ENCODE data around the gene SUSD6.

Gene SUSD6

GRCh38 chr14:69572030-69572840 lies 39.2 kb upstream of the SUSD6 start:
- no peak for DNase-seq (ENCODE audit: low read depth)
- TF ChIP-seq, protein P1, sequence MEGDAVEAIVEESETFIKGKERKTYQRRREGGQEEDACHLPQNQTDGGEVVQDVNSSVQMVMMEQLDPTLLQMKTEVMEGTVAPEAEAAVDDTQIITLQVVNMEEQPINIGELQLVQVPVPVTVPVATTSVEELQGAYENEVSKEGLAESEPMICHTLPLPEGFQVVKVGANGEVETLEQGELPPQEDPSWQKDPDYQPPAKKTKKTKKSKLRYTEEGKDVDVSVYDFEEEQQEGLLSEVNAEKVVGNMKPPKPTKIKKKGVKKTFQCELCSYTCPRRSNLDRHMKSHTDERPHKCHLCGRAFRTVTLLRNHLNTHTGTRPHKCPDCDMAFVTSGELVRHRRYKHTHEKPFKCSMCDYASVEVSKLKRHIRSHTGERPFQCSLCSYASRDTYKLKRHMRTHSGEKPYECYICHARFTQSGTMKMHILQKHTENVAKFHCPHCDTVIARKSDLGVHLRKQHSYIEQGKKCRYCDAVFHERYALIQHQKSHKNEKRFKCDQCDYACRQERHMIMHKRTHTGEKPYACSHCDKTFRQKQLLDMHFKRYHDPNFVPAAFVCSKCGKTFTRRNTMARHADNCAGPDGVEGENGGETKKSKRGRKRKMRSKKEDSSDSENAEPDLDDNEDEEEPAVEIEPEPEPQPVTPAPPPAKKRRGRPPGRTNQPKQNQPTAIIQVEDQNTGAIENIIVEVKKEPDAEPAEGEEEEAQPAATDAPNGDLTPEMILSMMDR (conservative IDR thresholded peaks at IDR 0.05; ENCODE audit: control insufficient read depth, insufficient read depth, low read depth, low read length): no peak
- no peak overlapping the region for H3K4me3 ChIP-seq (ENCODE audit: control insufficient read depth, low read depth, low read length)

- TF ChIP-seq, protein P1 (conservative IDR thresholded peaks at IDR 0.05; ENCODE audit: control insufficient read depth, insufficient read depth, low read depth, low read length): no peak
- no peak for DNase-seq (ENCODE audit: low read depth)
Observed at GRCh38 chr14:69572841-69573135, 38.6 kb upstream of the SUSD6 start.

GRCh38 chr14:69573205-69573830 lies 38.1 kb upstream of the SUSD6 start:
- TF ChIP-seq, protein P1 (conservative IDR thresholded peaks at IDR 0.05; ENCODE audit: control insufficient read depth, insufficient read depth, low read depth, low read length): no peak
- DNase-seq (ENCODE audit: low read depth): no peak

More at GRCh38 chr14:69572841-69573135, 38.6 kb upstream of the SUSD6 start:
- no peak overlapping the region for H3K4me3 ChIP-seq (ENCODE audit: control insufficient read depth, low read depth, low read length)

DNA sequence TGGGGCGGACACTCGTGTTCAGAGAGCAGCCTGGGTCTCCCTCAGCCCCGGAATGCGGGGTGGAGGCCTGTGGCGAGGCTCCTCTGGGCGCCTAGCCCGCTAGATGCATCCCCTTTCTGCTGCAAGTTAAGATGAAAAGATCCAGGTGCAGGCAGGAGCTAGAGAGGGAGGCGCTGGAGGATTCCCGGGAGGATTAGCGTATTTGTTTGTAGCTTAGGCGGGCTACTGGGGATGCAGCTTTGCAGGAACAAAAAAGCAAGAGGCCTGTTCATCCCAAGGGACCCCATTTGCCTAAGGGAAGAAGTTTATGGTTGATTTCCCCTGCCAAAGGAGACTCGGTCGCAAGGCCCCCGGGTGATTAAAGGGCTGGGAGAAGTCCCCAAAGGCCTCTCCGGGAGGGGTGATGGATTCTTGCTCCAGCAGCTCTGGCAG lies 37.5 kb upstream of the SUSD6 start:
- DNase-seq (ENCODE audit: low read depth): no peak
- TF ChIP-seq, protein P1 (conservative IDR thresholded peaks at IDR 0.05; ENCODE audit: control insufficient read depth, insufficient read depth, low read depth, low read length): no peak
- H3K4me3 ChIP-seq (ENCODE audit: control insufficient read depth, low read depth, low read length): no peak overlapping the region

More at GRCh38 chr14:69573205-69573830, 38.1 kb upstream of the SUSD6 start:
- no peak overlapping the region for H3K4me3 ChIP-seq (ENCODE audit: control insufficient read depth, low read depth, low read length)

DNA sequence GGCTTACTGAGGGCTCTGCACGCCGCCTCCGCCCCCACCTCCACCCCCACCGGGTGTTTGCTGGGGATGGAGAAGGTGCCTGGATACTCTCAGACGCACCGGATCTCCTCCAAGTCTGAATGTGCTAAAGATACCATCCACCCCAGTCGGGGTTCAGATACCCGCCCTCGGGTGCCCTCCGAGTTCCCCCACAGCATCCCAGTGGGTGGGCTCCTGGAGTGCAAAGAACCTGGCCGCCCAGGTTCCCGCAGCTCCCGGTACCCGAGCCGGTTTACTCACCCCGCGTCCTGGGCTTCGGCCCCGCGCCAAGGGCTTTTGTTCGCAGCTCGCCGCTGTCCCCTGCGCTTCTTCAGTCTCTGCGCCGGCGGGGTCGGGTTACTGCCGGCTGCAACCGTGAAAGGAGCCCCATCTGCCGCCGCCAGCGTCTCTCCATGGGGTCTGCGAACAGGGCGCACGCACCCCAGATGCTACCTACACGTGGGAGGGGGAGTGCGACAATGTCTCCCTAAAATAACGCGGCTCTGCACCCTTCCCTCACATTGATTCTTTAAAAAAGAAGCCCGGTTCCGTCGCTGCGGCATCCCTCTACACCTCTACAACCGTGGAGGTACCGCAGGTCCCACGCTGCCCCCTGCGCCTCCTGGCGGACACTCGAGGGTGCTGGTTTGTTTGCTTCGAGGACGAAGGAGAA lies 37.0 kb upstream of the SUSD6 start, which contains the start of gene CCDC177:
Gene CCDC177 (minus strand): TSS at position 609 of the 691 bp plus-strand sequence. CDS start 1,249 bp downstream, outside the sequence.
- H3K4me3 ChIP-seq (ENCODE audit: control insufficient read depth, low read depth, low read length): no peak within 1 kb of the TSS

DNA sequence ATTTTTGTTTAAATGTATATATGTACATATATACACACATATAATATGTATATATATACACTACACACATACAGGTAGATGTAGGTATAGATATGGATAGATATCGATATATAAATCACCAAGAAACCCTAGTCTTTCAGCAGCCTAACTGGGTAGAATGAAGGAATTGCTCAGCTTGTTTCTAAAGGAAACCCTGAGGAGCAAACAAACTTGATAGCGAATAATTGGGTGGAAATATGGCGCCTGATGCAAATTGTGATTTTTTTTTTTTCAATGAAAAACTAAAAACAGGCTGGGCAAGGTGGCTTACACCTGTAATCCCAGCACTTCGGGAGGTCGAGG lies 36.5 kb upstream of the SUSD6 start:
- TF ChIP-seq, protein P1 (conservative IDR thresholded peaks at IDR 0.05; ENCODE audit: control insufficient read depth, insufficient read depth, low read depth, low read length): no peak
- no peak overlapping the region for H3K4me3 ChIP-seq (ENCODE audit: control insufficient read depth, low read depth, low read length)
- no peak for DNase-seq (ENCODE audit: low read depth)

More for the DNA sequence above, 37.0 kb upstream of the SUSD6 start, which contains the start of gene CCDC177:
- TF ChIP-seq, protein P1 (conservative IDR thresholded peaks at IDR 0.05; ENCODE audit: control insufficient read depth, insufficient read depth, low read depth, low read length): peak; percentile 97
- peak; percentile 52 for DNase-seq (ENCODE audit: low read depth)

Measured in fibroblast of mammary gland (primary cell).